GM21528 (cell line): ENCODE results near the gene COL13A1.

ENCODE experiments used
- ATAC-seq: cut with Tn5 transposase; IDR thresholded peaks from one replicate; pipeline ENCODE4 v1.9.1; 2021; ENCODE audit warnings: mild to moderate bottlenecking, moderate library complexity; ENCODE audit not compliant: unreplicated experiment, low FRiP score

Gene COL13A1

GRCh38 chr10:69881202-69881601, 79.5 kb downstream of the COL13A1 start:
- no peak for ATAC-seq

- no peak for ATAC-seq
Observed at GRCh38 chr10:69883310-69884023, 81.8 kb downstream of the COL13A1 start.

GRCh38 chr10:69884024-69884367, 82.3 kb downstream of the COL13A1 start:
- no peak for ATAC-seq

DNA sequence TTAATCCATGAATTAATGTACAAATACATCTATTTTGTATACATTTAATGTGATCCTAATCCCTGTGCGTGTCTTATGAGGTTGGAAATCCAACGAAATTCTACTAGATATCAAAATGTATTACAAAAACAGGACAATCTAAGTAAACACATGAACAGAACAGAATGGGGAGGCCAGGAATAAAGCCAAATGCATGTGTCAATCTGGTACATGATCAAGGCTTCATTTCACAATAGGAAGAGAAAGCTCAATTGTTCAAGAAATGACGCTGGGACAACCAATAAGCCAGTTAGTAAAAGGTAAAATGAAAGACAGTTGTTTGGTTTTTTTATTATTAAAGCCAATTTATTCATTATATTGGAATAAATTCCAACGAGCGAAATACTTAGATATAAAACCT, 83.0 kb downstream of the COL13A1 start:
- no peak for ATAC-seq

DNA sequence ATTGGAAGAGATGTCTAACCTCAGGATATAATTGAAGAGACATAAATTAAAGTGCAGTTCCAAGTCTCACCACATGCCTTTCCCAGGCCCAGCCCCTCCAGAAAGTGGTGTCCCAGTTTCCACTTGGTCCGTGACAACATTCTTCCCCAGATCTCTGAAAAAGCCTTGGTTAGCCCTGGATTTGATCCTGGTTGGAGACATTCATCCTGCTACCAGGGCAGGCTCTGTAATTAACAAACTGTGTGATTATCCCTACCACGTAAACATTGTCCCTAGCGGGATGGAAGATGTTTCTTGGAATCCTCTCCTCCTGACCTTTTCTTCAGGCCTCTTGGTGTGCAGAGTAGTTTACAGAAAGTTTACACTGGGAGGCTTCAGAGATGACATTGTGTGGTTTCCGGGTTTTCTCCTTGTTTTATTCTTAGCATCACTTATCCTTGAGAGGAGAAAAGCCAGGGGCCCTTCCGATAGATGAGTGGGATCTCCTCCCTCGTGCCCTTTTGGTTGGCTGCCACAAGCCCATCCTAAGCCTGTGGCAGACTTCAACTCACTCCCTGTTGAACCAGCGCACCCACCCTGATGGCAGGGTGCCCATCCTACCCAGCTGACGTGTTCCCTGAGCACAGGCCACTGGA, 83.8 kb downstream of the COL13A1 start:
- no peak for ATAC-seq

DNA sequence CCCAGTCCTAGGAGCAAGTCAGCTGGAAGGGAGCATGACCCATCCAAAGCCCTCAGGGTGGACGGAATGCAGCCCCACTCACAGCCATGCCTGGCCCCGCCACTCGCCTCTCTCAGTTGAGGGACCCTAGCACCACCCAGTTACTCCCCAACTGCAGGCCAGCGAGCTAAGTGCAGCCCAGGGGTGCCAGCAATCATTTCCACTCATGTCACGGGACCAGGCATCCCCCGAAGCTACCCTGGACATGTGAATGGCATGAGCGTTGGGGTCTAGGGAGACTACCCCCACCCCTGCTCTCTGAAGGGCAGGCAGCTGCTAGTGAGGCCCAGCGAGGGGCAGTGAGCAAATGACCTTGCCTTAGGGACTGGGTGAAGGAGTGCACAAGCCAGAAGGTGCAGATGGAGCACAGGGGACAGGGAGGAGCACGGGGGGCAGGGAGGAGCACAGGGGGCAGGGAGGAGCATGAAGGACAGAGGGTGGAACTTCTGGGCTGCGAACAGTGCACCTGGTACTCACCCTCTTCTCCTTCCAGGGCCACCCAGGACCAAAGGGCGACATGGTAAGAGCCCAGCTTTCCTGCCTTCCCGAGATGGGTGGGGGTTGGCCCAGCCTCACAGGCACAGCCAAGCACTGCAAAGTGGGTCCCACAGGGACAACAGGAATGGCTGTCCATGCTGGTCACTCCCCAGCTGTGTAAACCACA, 87.3 kb downstream of the COL13A1 start:
- no peak for ATAC-seq

- no peak for ATAC-seq
Observed at GRCh38 chr10:69890065-69890847, 88.5 kb downstream of the COL13A1 start.

DNA sequence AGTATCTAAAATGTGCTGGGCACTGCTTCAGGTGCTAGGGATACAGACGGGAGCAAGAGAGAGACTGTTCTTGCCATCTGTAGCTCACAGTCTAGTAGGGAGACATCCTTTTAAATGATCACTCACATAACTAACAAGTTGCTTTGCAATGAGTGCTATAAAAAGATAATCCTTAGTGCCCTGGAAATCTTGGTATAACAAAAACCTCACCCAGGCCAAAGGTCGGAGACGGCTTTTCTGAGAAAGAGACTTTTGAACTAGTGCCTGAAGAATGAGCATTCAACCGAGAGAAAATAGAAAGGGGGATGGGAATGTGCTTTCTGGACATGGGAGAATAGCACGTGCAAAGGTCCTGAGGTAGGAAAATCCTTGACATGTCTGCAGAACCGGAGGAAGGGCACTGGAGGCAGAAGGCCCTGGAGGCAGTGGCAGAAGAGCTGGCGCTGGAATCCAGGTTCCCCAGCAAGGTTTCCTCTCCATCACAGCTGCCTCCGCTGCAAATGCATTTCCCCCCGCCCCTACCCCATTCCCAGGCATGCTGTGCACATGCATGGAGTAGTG, 89.4 kb downstream of the COL13A1 start:
- ATAC-seq = no peak

- no peak for ATAC-seq
Observed at GRCh38 chr10:69892406-69892805, 90.7 kb downstream of the COL13A1 start.

- no peak for ATAC-seq
Observed at GRCh38 chr10:69892816-69893215, 91.1 kb downstream of the COL13A1 start.

- no peak for ATAC-seq
Observed at GRCh38 chr10:69893271-69893900, 91.7 kb downstream of the COL13A1 start.

- no peak for ATAC-seq
Observed at GRCh38 chr10:69894156-69894555, 92.5 kb downstream of the COL13A1 start.

- ATAC-seq = no peak
Observed at GRCh38 chr10:69895759-69896158, 94.1 kb downstream of the COL13A1 start.

DNA sequence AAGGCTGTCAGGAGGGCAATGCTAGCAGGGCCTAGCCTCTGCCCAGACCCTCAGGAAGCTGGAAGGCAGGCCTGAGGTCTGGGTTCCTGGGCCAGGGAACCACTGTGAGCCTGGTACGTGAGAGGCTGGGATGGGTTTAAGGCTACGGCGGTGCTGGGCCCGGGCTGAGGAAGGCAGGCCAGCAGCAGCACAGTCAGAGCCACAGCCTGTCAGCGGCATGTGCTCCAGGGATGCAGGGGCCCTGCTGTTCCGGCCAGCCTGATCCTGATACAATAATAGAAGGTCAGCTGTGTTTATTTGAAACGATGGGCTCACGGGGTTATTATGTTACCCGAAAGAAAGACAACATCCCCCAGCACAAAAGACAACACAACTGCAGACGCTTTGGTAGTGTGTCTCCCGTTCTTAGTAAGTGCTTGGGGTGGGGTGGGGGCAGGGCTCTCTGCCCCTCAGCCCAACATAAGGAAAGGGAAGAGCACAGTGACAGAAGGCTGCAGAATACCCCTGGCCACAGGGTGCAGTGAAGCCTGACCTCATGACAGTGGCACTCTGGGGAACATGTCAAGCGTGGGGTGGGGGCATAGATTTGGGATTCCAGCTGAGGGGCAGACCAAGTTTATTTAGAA, 95.0 kb downstream of the COL13A1 start:
- ATAC-seq = no peak

- ATAC-seq = no peak
Observed at GRCh38 chr10:69897432-69897831, 95.7 kb downstream of the COL13A1 start.

- no peak for ATAC-seq
Observed at GRCh38 chr10:69897999-69898398, 96.3 kb downstream of the COL13A1 start.

DNA sequence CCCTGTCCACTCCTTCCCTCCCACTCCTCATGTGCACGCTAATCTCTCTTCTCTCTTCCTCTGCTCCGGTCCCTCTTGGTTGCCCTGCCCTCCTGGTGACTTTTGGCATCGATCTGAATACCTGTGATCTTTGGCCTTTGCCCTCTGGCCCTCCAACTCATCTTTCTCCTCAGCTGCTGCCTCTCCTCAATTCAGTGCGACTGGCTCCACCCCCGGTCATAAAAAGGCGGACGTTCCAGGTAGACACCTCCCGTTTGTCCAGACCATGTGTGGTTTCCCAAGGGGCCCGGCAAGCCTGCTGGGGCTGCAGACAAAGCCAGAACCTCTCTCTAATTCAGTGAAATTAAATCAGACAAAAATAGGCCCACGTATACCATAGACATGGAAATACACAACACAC, 96.8 kb downstream of the COL13A1 start:
- ATAC-seq = no peak

GRCh38 chr10:69898941-69899340, 97.2 kb downstream of the COL13A1 start:
- ATAC-seq = no peak

GRCh38 chr10:69899727-69900595, 98.3 kb downstream of the COL13A1 start:
- no peak for ATAC-seq
